RWPE2 (cell line): ENCODE data around the gene GSTM3.

Experiments used
- ATAC-seq: fragments of 200-7000 bp; cut with Tn5 transposase; 3 replicates; pipeline ENCODE4 v1.9.1; 2021; ENCODE audit warnings: low read depth
- DNase-seq: peaks from one replicate; pipeline ENCODE4 v3.0.0-alpha.2; 2020; ENCODE audit warnings: low spot score
- H3K27ac ChIP-seq: fragments of 450-650 bp; 2 replicates; pipeline ENCODE4 v1.5.1; 2017; ENCODE audit warnings: mild to moderate bottlenecking; ENCODE audit not compliant: poor library complexity, severe bottlenecking
- H3K27me3 ChIP-seq: fragments of 250-450 bp; sonication (Bioruptor Pico); 2 replicates; pipeline ENCODE4 v1.5.1; 2021; ENCODE audit warnings: mild to moderate bottlenecking, moderate library complexity; ENCODE audit not compliant: insufficient read depth, poor library complexity, severe bottlenecking
- H3K36me3 ChIP-seq: fragments of 250-450 bp; sonication (Bioruptor Pico); 2 replicates; pipeline ENCODE4 v1.5.1; 2020; ENCODE audit warnings: low read depth, mild to moderate bottlenecking, moderate library complexity
- H3K4me1 ChIP-seq: fragments of 250-450 bp; sonication (Bioruptor Pico); 2 replicates; pipeline ENCODE4 v1.5.1; 2021; ENCODE audit warnings: mild to moderate bottlenecking, moderate library complexity; ENCODE audit not compliant: insufficient read depth, poor library complexity, severe bottlenecking
- H3K4me3 ChIP-seq: fragments of 250-450 bp; sonication (Bioruptor Pico); 2 replicates; pipeline ENCODE4 v1.5.1; 2021; ENCODE audit warnings: mild to moderate bottlenecking, moderate library complexity; ENCODE audit not compliant: severe bottlenecking
- H3K9me3 ChIP-seq: fragments of 250-450 bp; sonication (Bioruptor Pico); 2 replicates; pipeline ENCODE4 v1.5.1; 2021; ENCODE audit warnings: mild to moderate bottlenecking, moderate library complexity; ENCODE audit not compliant: severe bottlenecking
- TF ChIP-seq, protein P1 (sequence below): fragments of 450-650 bp; IDR thresholded peaks from one replicate; pipeline ENCODE4 v1.5.1; 2017; ENCODE audit warnings: mild to moderate bottlenecking, moderate library complexity; ENCODE audit not compliant: poor library complexity, severe bottlenecking

The GSTM3 gene

DNA sequence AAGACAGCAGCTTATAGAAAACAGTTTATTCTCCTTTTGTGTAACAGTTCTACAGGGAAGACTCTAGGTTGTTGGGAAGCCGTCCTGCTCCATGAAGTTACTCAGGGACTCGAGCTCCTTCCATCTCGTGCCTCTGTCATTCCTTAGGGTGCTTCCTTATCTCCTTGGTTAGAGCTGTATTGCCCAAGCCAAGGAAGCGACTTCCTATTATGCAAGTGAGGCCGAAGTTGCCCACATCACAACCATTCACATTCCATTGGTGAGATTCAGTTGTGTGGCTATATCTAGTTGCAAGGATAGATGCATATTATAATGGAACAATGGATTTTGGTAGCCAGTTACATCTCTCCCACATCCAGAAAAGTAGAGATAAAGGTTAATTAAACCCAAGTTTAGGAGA, 19.8 kb downstream of the GSTM3 start:
- H3K4me3 ChIP-seq, result no peak overlapping the region
- no peak for ATAC-seq
- no peak overlapping the region for H3K27ac ChIP-seq
- no peak for DNase-seq
- no peaks in the 10 kb centered on the region for H3K36me3 ChIP-seq
- no peaks in the 10 kb centered on the region for H3K27me3 ChIP-seq
- TF ChIP-seq, protein P1, sequence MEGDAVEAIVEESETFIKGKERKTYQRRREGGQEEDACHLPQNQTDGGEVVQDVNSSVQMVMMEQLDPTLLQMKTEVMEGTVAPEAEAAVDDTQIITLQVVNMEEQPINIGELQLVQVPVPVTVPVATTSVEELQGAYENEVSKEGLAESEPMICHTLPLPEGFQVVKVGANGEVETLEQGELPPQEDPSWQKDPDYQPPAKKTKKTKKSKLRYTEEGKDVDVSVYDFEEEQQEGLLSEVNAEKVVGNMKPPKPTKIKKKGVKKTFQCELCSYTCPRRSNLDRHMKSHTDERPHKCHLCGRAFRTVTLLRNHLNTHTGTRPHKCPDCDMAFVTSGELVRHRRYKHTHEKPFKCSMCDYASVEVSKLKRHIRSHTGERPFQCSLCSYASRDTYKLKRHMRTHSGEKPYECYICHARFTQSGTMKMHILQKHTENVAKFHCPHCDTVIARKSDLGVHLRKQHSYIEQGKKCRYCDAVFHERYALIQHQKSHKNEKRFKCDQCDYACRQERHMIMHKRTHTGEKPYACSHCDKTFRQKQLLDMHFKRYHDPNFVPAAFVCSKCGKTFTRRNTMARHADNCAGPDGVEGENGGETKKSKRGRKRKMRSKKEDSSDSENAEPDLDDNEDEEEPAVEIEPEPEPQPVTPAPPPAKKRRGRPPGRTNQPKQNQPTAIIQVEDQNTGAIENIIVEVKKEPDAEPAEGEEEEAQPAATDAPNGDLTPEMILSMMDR, result no peak
- H3K9me3 ChIP-seq, result no peaks in the 10 kb centered on the region
- H3K4me1 ChIP-seq, result peaks cover 5% of the 10 kb centered on the region

DNA sequence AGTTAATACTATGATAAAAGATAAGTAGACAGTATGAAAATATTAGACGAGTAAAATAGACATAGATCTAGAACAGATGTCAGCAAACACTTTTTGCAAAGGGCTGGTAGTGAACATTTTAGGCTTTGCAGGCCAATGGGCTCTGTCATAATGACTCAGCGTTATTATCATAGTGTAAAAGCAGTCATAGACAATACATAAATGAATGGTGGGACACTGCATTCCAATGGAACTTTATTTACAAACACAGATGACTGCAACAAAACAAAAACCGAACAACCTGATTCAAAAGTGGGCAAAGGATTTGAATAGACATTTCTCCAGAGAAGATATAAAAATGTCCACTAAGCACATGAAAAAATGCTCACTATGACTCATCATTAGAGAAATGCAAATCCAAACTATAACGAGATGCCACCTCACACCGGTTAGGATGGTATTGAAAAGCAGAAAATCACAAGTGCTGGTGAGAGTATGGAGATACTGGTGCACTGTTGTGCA, 21.5 kb downstream of the GSTM3 start:
- DNase-seq, result no peak

DNA sequence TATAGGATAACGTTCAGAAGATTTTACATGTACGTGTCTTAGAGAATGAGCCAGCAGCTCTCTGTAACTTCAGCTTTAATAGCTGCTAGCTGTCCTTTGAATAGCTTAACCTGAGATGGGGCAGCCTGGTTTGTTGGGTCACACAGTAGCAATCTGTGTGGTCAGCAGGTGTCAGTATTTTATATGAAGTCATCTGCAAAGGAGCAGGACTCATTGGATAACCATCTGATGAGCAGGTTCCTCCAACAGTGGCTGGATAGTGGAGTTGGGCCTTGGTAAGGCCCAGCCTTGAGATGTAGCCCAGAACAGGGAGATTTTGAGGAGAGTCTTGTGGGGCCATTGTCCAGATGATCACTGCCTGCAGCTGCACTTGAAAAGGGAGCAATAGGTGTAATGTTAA, 22.3 kb downstream of the GSTM3 start:
- Histone ChIP-seq H3K27me3 (no peaks in the 10 kb centered on the region), H3K4me1 (peaks cover 5% of the 10 kb centered on the region), H3K27ac (no peak overlapping the region), H3K36me3 (no peaks in the 10 kb centered on the region), H3K4me3 (no peak overlapping the region), H3K9me3 (no peaks in the 10 kb centered on the region)
- DNase-seq, result no peak
- TF ChIP-seq, protein P1, result no peak
- no peak for ATAC-seq

More for the DNA sequence above, 21.5 kb downstream of the GSTM3 start:
- peaks cover 5% of the 10 kb centered on the region for H3K4me1 ChIP-seq
- TF ChIP-seq, protein P1, result no peak
- H3K36me3 ChIP-seq, result no peaks in the 10 kb centered on the region
- H3K4me3 ChIP-seq, result no peak overlapping the region
- H3K27ac ChIP-seq, result no peak overlapping the region
- peak; percentile 38; the same call in 1 of the 3 replicates for ATAC-seq
- no peaks in the 10 kb centered on the region for H3K9me3 ChIP-seq
- H3K27me3 ChIP-seq, result no peaks in the 10 kb centered on the region

DNA sequence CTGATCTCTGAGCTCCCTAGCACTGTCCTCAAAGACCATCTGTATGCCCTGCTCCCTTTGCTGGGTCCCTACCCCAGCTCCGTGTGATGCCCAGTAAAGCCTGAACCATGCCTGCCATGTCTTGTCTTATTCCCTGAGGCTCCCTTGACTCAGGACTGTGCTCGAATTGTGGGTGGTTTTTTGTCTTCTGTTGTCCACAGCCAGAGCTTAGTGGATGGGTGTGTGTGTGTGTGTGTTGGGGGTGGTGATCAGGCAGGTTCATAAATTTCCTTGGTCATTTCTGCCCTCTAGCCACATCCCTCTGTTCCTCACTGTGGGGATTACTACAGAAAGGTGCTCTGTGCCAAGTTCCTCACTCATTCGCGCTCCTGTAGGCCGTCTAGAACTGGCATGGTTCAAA, 23.1 kb downstream of the GSTM3 start:
- Histone ChIP-seq H3K4me1 (peaks cover 5% of the 10 kb centered on the region), H3K27me3 (no peaks in the 10 kb centered on the region), H3K4me3 (no peak overlapping the region), H3K36me3 (no peaks in the 10 kb centered on the region), H3K27ac (no peak overlapping the region), H3K9me3 (no peaks in the 10 kb centered on the region)
- no peak for ATAC-seq
- TF ChIP-seq, protein P1, result no peak
- no peak for DNase-seq

DNA sequence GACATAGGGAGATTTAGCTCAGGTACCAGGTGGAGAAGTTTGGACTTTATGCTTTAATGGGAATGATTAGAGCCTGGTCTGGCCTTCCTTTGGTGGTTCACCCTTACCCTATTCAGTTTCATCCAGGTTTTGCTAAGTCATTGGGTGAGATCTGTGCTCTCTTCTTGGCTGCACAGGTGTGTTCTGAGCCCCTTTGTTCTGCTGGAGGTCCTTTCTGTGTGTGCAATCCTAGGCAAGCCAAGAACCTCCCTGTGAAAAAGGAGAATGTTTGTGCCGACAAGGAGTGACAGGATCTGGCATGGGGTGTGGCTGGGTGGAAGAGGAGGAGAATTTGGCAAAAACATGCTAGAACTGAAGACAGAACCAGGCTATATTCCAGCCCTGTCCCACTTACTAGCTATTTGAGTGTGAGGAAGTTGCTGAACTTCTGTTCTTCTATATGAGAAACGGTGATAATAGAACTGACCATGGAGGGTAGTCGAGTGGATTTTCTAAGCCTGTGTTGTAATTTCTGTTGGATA, 24.2 kb downstream of the GSTM3 start:
- no peak overlapping the region for H3K27ac ChIP-seq
- TF ChIP-seq, protein P1, result no peak
- H3K4me1 ChIP-seq, result peaks cover 5% of the 10 kb centered on the region
- no peaks in the 10 kb centered on the region for H3K27me3 ChIP-seq
- no peak overlapping the region for H3K4me3 ChIP-seq
- no peak for ATAC-seq
- no peak for DNase-seq
- no peaks in the 10 kb centered on the region for H3K9me3 ChIP-seq
- no peaks in the 10 kb centered on the region for H3K36me3 ChIP-seq
